Islet precursor cell (in vitro differentiated cells): ENCODE data around the gene TTLL9.
"Not testable (repeated sequence)": the region's sequence is repeated elsewhere in the genome, so short reads cannot be mapped to it uniquely, and the experiment has no call there.

Source experiments
- DNase-seq: peaks from one replicate; pipeline ENCODE4 v3.0.0-alpha.2; 2018

Gene TTLL9, protein sequence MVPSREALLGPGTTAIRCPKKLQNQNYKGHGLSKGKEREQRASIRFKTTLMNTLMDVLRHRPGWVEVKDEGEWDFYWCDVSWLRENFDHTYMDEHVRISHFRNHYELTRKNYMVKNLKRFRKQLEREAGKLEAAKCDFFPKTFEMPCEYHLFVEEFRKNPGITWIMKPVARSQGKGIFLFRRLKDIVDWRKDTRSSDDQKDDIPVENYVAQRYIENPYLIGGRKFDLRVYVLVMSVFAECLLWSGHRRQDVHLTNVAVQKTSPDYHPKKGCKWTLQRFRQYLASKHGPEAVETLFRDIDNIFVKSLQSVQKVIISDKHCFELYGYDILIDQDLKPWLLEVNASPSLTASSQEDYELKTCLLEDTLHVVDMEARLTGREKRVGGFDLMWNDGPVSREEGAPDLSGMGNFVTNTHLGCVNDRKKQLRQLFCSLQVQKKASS

DNA sequence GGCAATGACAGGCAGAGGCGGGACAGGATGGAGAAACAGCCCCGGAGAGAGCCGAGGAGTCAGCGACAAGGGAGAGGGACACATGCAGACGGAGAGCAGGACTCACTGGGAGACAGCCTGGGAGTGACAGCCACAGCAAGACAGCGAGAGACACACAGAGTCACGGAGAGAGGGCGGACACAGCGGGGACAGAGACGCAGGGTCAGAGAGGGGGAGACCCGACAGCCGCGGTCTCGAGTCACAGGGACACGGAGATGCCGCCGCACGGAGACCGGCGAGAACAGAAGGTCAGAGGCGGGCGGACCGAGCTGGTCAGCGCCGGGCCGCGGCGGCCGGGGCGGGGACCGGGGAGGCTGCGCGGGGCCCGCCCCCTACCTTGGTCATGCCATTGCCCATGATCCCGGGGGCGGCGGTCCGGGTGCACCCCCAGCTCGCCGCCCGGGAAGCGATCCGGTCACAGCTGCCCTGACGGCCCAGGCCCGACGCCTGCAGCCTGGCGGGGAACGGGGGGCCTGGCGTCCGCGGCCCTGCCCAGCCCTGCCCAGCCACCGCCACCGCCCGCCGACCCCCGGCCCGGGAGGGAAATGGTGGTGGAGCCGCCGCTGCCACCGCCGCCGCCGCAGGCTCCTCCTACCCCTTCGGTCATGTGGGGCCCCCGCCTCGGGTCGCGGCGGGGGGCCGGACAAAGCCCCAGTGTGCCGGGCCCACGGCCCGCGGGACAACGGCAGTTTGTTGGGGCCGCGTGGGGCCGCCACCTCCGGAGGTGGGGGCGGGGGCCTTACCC, at the start of gene TTLL9, which contains the start of gene DUSP15:
Gene TTLL9, plus strand, starts transcription at position 693 of the 784 bp plus-strand sequence. CDS start 493 bp downstream, outside the sequence.
Gene DUSP15, minus strand, starts transcription at position 586 of the 784 bp plus-strand sequence. Its CDS starts 190 bp downstream, at position 396.
- DNase-seq = peak; percentile 67

DNA sequence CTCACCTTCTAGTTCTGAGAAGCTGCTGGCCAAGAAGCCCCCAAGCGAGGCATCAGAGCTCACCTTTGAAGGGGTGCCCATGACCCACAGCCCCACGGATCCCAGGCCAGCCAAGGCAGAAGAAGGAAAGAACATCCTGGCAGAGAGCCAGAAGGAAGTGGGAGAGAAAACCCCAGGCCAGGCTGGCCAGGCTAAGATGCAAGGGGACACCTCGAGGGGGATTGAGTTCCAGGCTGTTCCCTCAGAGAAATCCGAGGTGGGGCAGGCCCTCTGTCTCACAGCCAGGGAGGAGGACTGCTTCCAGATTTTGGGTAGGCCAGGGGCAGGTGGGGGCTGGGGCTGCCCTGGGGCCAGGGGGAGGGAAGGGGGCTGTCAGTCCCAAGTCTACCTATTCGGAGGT, 49.0 kb upstream of the TTLL9 start:
- no peak for DNase-seq

DNA sequence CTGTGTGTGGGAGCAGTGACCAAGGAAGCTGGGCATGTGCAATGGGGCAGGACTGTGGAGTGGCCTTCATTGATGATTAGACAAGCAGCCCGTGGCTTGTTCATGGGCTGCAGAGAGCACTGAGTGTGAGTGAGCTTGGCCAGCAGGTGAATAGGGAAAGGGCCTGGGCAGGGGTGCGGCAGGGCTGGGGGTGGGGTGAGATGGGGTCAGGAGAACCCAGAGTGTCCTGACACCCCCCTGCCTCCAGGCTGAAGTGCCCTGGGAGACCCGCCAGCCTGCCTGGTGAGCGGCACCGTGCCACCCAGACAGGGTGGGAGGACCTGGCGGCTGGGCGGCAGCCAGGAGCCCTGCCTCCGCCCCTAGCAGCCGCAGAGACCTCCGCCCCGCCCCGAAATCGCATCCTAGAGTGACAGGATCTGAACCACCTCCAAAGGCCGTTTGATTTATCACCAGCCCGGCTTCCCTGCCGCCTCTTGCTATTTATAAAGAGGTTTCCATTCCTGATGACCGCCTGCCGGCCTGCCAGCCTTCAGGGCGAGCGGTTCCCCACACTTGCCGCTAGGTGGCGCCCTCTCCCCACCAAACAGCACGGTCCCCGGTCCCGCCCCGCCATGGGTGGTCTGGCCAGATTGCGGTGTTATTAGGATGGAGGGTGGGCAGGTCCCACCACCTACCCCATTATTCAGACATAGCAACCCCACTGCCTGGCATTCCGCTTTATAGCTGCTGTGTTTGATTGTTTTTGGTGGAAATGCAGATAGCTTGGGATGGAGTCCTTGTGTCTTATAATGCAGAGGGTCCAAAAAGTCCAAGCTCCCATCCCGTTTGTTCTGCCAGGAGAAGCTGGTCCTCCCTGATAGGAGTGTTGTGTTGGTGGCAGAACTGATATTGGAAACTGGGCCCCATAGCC, 47.8 kb upstream of the TTLL9 start:
- DNase-seq = peak; percentile 87

DNA sequence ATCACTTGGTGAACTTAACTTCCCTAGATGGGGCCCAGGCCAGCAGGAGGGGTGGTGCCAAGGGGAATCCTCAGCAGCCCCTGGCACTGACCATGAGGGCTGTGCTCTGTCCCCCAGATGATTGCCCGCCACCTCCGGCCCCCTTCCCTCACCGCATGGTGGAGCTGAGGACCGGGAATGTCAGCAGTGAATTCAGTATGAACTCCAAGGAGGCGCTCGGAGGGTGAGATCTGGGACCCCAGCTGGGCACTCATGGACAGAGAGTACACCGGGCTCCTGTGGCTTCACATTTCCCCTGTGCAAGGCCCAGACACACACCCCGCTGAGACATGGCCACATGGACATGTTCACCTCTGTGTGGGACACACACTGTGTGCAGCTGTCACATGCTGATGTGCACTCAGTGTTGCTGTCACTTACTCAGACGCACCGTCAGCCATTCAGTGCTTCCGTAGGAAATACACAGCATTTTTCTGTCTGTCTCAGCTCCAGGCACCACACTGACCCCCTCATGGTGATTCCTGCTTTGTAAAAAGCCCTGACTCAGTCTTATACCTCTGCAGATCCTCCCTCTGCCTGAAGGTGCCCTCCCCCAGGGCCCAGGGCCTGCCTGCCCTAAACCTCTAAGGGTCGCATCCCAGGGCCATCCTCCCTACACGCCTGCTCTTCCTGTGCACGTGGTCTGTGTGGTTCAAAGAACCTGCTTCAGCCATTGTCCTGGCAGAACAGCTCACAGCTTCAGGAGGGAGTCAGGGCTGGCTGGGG, 46.9 kb upstream of the TTLL9 start:
- DNase-seq = no peak

DNA sequence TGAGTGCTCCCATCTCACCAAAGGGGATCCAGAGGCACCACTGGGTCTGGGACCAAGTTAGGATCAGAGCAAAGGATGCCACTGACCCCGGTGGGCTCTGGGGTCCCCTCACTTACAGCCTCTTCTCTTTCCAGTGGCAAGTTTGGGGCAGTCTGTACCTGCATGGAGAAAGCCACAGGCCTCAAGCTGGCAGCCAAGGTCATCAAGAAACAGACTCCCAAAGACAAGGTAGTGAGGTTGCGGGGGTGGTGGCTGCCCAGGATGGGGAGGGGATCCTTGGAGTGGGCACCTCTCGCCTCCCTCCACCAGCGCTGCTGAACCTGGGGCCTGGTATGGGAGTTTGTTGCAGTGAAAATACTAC, 46.3 kb upstream of the TTLL9 start:
- DNase-seq = no peak

DNA sequence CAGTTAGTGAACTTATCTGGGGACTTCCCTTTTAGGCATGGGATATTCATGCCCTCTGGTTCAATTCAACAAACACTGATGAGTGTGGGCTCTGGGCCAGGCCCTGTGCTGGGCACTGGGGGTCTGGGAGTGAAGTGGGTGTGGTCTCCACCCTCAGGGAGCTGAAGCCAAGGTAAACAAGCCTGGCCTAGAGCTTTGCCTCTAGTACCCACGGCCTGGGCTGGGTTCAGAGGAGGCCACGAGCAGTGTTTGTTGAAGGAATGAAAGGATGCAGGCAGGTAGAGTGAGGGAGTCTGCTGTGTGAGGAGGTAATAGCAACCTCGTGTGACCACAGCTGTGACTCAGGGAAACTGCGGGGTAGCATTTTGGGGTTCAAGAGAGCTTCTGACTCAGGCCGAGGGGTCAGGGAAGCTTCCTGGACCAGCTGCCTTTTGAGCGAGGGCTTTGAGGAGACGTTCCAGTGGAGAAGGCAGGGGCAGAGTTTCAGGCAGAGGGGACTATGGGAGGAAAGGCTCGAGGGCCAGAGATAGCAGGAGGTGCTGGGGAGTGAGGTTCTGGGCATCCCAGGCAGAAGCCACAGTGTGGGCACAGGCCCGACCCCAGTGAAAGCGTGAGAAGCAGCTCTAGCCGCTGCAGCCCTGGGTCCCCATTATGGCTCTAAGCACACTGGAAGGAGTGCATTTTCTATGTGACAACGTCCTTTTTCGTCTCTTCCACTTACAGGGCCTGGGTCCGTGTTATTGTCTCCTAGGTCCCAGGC, 45.7 kb upstream of the TTLL9 start:
- no peak for DNase-seq

DNA sequence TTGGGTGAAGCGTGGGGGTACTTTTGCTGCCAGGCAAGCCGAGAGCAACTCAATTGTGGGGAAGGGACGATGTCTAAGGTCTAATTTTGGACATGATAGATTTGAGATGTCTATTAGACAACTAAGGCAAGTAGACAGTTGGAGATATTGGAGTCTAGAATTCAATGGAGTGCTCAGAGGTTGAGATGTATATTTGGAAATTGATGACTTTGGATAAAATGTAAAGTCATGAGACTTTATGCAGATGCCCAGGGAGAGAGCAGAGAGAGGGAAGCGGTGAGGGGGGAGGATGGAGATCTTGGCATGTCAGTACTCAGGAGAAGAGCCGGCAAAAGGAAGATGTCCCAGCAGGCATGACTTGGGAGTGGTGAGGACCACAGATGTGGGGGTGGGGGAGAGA, 44.4 kb upstream of the TTLL9 start:
- no peak for DNase-seq

DNA sequence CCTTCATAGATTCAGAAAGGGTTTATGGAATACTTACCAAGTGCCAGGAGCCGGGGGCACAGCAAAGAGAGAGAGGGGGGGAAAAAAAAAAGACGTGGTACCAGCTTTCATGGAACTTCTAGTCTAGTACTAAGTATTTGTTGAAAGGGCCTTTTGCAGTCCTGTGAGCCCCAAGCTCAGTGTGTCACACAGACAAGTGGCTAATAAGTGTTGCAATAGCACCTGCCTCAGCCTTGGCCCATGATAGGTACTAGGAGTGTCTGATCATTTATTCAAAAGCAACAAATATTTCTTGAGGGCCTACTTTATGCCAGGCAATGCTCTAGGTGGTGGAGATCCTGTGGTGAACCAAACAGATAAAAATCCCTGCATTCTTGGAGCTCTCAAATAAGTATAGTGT, 43.4 kb upstream of the TTLL9 start:
- no peak for DNase-seq

DNA sequence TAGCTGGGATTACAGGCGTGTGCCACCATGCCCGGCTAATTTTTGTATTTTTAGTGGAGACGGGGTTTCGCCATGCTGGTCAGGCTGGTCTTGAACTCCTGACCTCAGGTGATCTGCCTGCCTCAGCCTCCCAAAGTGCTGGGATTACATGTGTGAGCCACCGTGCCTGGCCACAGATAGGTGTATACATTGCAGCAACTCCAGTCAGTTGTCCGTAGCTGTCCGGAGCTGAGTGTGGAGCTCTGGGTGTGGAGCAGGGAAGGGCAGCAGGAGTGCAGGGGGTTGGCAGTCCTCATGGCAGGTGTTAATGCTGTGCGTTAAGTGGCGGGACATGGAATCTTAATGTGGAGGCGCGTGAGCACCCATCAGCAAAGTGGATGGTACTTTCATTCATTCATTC, 42.4 kb upstream of the TTLL9 start:
- DNase-seq = not testable (repeated sequence)

DNA sequence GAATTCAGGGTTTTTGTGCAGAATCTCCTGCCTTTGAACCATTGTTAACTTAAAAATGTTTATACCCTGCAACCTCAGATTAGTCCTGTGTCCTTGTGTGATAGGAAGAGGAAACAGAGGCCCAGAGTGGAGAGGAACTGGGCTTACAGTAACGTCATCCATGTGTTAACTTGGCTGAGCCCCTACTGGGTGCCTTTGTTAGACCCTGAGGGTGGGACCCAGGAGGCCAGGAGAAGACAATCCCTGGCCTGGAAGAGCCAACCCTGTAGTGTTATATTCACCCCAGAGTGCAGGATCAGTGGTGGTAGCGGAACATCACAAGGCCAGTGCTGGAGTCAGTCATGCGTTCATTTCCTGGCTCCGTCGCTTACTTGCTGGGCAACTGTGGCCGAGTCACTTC, 40.7 kb upstream of the TTLL9 start:
- DNase-seq = peak; percentile 47

DNA sequence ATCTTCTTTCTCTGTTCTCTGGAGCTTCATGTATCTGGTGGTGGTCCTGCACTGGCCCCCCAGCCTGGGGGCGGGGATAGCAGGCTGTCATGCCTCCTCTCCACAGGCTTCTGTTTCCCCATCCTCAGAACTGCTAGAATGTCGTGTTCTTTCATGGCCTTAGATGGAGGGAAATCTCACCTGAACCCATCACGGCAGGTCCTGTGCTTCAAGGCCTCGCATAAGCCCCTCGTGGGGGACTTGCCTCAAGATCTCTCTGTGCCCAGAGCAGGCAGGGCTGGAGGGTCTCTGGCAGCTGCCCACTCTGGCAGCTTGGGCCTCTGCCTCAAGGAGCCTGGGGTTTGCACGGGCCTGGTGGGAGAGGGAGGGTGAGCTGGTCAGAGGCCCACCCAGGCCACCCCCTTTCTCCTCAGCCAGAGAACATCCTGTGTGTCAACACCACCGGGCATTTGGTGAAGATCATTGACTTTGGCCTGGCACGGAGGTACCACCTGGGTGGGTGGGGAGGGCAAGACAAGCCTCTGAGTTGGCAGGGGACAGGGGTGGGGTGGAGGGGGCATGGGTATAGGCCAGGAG, 39.9 kb upstream of the TTLL9 start:
- no peak for DNase-seq

DNA sequence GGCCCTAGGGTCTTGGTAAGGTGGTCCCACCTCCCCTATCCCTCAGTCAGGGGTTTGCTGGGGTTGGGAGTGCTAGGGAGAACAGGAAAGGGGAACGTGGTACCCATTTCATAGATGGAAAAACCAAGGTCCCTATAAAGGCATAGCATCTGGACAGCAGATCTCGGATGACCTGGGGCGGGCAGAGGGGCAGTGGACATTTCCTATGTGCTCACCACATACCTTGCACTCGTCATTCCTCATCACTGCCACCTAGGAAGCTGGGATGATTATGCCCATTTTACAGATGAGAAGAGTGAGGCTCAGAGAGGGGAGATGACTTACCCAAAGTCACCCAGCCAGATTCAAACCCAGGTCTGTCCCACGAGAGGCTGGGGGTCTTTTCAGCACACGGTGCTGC, 39.2 kb upstream of the TTLL9 start:
- no peak for DNase-seq

DNA sequence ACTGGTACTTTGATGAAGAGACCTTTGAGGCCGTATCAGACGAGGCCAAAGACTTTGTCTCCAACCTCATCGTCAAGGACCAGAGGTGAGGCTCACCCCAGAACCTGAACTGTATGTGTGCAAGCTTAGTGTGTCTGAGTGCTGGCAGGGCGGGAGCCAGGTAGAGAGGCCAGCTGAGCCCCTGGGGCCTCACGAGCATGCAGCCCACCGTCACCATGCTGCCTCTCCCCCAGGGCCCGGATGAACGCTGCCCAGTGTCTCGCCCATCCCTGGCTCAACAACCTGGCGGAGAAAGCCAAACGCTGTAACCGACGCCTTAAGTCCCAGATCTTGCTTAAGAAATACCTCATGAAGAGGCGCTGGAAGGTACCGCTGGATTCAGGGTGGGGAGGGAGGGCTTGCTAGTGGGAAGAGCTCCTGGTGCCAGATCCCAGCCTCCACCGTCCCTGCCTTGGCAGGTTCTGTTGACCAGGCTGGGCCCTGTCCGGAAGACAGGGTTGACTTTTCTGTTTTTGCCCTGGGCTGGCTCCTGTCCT, 38.6 kb upstream of the TTLL9 start:
- no peak for DNase-seq

DNA sequence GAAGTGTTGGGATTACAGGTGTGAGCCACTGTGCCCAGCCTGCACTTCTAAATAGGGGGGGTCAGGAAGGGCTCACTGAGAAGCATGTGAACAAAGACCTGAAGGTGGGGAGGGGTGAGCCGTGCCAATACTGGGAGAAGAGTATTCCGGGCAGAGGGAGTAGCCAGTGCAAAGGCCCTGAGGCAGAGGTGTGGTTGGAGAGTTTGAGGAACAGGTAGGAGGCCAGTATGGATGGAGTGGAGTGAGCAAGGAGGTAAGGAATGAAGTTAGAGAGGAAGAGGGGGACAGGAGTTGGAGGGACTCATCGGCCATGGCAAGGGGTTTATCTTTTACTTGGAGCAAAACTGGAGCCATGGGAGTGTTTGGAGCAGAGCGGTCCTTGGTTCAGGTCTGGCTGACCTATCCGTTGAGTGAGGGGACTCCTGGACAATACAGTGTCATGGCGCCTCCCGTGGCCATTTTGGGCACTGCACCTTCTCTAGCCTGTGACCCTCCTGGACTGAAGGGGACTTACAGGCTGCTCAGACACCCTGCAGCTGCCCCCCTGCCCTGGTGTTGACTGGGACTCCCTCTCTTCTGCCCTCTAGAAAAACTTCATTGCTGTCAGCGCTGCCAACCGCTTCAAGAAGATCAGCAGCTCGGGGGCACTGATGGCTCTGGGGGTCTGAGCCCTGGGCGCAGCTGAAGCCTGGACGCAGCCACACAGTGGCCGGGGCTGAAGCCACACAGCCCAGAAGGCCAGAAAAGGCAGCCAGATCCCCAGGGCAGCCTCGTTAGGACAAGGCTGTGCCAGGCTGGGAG, 37.1 kb upstream of the TTLL9 start:
- DNase-seq = peak; percentile 93

DNA sequence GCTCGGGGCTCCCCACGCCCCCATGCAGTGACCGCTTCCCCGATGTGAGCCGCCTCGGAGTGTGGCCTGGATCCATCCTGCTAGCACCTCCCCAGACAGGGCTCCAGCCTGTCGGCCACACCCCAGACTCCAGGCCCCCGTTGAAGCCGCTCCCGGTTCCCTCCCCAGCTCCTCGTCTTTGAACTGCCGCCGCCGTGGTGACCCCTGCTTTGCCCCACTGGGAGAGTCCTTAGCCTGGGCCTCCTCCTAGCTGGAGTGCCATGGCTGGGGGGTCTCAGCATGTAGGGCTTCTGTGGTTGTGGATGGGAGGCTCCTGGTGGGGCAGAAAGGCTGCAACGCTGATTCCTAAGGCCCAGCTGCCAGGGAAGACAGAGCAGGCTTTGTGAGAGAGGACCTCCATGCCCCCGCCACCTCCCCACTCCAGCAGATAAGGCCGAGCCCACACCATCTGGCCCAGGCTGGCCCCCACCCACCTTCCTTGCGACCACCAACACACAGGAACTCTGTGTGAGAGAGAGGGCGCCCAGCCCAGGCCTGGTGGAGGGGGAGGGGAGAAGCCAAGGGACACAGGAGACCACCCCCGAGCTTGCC, 36.4 kb upstream of the TTLL9 start:
- DNase-seq = no peak

DNA sequence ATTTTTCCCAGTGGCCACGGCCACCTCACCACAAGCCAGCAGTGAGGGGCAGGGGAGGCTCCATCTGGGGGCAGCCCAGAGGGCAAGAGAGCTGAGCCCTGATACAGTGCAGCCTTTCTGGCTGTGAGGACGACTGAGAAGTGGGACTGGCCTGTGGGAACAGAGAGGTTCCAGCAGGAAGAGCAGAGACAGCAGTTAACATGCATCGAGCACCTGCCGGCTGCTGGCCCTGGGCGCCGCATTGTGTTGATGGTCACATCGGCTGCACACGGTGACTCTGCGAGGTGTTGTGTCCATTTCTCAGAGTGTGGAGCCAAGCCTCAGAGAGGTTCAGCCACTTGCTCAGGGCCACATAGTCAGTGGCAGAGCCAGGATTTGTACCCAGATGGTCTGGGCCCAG, 34.9 kb upstream of the TTLL9 start:
- no peak for DNase-seq

DNA sequence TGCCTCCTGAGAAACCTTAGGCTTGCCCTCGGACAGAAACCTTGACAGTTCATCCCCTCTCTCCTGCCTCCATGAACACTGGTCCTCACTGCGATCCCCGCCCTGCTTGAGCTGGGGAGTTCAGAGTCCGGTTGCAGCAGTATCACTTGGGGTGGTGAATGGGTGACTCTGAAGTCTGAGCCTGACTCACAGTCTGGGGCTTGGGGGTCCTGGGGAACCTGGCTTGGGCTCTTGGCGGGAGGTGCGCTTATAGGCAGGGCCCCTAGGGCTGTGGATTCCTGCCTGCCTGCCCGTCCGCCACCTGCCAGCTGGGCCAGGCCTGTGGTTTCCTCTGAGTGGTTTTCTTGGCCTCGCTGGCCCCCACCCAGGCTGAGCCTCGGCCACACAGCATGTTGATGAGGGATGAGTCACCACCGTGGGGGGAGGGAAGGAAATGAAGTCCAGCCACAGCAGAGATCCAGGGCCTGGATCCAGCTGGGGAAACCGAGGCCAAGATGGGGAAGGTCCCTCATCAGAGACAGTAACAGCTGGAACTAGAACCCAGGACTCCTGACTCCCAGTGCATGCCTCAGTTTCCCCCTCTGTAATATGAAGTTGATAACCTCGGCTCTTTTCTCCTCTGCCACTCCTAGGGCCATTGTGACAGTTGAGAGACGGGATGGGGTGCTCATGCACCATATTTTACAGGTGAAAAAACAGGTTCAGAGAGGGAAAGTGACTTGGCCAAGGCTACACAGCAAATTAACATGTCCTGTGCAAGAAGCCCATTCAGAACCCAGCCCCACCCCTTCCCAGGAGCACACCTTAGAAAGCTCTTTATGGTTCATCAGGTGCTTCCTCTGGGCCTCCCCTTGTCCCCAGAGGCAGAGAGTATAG, 34.2 kb upstream of the TTLL9 start:
- DNase-seq = peak; percentile 94

DNA sequence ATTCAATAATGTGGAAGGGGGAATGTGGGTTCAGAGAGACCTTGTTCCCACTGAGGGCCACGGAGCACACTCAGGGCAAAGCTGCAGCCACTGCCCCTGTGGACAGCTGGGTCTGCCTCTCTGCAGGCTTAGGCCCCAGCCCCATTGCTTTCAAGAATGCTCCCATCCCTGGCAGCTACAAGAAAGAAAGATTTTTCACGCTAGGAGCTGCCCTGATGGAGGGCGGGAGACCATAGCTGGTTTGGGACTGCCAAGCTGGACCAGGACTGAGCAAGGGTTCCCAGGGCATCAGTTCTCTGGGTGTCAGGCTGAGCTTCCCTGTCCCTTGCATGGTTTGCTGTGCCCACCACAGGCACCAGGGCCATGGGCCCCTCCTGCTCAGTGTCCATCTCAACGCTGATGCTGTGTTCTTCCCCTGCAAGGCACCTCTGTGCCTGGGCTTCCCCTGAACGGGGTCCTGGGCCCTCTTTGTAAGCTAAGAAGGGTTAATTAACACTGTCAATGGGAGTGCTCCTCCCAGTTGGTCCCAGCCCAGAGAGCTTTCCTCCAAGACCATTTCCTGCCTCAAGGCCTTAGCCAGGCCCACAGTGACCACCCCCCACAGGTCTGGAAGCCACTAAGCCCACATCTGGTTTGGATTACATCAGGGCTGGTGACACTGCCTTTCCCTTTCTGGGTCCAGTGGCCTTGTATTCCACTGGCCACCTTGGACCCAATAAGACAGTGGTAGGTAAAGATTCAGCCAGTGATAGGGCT, 33.4 kb upstream of the TTLL9 start:
- DNase-seq = no peak
